ENCODE data around the gene ENTPD3.

The ENTPD3 gene, protein sequence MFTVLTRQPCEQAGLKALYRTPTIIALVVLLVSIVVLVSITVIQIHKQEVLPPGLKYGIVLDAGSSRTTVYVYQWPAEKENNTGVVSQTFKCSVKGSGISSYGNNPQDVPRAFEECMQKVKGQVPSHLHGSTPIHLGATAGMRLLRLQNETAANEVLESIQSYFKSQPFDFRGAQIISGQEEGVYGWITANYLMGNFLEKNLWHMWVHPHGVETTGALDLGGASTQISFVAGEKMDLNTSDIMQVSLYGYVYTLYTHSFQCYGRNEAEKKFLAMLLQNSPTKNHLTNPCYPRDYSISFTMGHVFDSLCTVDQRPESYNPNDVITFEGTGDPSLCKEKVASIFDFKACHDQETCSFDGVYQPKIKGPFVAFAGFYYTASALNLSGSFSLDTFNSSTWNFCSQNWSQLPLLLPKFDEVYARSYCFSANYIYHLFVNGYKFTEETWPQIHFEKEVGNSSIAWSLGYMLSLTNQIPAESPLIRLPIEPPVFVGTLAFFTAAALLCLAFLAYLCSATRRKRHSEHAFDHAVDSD

GRCh38 chr3:40387001-40387894 lies at the start of gene ENTPD3:
ENTPD3 (plus strand) TSS chr3:40387184; CDS start chr3:40388058, 874 bp downstream.
- no peak for DNase-seq

- no peak for DNase-seq
Observed at GRCh38 chr3:40339871-40340270, 47.1 kb upstream of the ENTPD3 start.

GRCh38 chr3:40340541-40341170 lies 46.3 kb upstream of the ENTPD3 start:
- no peak for DNase-seq

DNA sequence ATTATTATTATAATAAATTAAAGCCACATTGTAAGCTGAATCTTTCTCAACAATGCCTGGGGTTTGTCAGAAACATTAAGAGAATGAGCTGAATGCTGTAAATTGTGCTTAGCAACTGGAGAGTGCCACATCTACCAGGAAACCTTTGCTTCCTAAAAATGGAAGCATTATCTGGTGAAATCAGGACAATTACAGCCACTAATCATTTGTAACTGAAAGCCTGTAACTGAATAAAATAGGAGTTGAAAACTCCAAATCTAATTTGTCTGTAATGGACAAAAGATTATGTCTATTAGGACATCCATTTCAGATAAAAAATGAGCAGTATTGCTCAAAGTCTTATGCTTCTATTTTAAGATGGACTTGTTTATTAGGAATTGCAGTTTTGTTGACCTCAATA lies 45.3 kb upstream of the ENTPD3 start:
- DNase-seq = no peak

DNA sequence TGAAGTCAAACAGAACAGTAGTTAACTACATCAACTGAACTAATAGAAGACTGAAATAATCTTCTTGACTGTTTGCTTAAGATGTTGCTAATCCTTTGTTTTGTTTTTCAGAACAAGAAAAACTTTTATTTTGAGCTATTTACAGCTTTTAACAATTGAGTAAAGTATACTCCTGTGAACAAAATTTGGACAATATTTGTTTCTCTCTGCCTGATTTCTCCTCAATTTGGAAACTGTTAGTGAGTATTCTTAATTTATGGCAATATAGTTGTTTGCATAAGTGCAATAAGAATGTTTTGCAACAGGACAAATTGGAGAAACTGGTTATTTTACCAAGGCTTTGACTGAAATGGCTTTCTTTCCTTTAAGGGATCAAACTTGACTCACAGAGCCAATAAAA lies 36.5 kb upstream of the ENTPD3 start:
- DNase-seq = no peak

- DNase-seq = no peak
Observed at GRCh38 chr3:40355410-40355809, 31.6 kb upstream of the ENTPD3 start.

DNA sequence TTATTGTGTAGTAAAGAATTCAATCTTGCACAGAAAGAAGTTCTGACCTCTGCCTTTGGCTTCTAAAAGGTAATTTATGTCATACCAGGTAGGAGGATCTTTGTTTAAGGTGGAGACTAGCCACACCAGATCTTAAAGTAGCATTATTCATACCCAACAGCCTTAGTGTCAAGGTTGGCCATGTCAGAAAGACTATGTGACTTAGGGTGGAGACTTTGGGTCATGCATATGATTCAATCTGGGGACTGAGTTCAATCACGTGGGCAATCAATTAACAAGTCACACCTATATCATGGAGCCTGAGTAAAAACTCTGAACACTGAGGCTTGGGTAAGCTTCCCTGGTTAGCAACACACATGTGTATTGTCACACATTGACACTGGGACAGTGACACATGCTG lies 28.5 kb upstream of the ENTPD3 start:
- DNase-seq = no peak

DNA sequence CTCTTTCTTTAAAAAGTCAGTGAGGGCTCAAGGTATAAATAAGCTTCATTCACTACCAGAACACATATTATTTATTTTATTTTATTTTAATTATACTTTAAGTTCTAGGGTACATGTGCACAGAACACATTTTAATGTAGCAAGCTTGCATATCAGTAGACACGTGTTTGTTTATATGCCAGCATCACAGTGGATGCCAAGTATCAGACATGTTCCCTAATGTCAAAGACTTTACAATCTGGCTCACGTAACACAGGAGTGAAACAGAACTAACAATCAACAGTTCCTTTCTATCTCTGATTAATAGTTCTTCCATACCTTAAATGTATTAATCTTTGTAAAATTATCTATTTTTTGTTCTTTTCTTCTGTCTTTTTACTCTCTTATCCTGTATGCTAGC lies 23.3 kb upstream of the ENTPD3 start:
- DNase-seq = no peak

GRCh38 chr3:40366203-40367162 lies 20.5 kb upstream of the ENTPD3 start:
- DNase-seq = no peak

DNA sequence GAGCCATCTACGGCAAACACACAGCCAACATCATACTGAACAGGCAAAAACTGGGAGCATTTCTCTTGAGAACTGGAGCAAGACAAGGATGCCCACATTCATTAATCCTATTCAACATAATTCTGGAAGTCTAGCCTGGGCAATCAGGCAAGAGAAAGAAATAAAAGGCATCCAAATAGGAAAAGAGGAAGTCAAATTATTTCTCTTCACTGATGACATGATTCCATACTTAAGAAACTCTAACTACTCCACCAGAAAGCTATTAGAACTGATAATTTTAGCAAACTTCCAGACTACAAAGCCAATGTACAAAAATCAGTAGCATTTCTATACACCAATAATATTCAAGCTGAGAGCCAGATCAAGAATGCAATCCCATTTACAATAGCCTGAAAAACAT lies 17.3 kb upstream of the ENTPD3 start:
- DNase-seq = no peak

- DNase-seq = no peak
Observed at GRCh38 chr3:40377822-40378221, 9.2 kb upstream of the ENTPD3 start.

DNA sequence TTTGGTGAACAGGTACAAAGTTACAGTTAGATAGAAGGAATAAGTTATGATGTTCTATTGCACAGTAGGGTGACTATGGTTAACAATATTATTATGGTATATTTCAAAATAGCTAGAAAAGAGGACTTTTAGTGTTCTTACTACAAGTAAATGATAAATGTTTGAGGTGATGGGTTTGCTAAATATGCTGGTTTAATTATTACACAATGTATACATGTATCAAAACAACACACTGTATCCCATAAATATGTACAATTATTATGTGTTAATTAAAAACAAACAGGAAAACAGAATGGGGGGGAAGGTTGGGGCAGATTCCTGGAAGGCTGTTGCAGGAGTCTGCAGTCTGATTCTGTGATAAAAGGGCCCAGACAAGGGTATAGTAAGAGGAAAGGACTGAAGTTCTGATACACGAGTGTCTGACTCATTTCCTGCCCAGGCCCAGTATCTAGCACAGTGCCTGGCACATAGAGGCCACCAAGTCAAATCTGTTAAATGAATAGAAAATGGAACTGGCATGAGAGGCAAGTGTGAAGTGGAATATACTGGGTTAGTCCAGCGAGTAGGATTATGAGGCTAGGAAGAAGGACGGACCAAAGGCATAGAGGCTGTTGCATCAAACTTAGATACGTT lies 7.2 kb upstream of the ENTPD3 start:
- no peak for DNase-seq

DNA sequence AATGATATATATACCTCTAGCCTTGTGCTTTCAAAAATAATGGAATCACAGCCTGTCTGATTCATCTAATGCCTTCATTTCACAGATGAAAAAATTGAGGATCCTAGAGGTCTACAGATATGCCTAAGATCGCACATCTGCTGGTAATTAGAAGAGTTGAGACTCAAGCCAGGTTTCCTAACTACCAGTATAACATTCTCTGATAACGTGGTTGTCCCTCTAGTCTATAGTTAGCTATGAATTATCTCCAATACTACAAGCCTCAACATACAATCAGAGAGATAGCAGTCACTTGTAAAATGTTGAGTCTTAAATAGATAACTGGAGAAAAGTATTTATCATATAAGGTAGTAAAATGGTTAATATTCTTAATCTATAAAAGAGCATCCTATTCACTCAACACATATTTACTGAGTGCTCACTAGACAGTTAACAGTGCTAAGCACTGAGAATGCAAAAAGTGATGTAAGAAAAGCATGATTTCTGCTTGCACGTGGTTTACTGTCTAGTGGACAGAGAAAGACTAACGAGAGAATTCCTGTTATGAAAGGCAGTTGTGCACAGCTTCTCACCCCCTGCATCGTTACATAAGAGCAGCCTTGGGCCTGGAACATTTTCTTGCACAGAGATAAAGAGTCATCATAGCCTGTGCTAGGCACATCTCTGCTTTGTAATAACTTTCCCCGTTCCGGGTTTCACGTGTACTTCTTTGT lies 4.9 kb upstream of the ENTPD3 start:
- DNase-seq = no peak

DNA sequence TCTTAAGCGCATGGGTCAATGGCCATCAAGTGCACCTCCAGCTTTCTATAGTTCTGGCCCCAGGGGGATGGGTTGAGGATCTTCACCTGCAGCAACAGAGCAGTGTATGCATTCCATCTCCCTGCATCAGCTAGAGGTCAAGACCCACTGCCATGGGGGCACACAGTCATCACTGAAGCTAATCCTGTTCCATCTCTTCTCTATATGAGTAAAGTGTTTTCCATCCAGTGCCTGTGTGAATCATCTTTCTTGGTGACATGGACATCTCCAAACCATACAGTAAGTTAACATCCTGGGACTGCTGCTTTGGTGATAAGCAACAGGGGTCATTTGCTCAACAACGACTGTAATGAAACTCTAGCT lies 4.4 kb upstream of the ENTPD3 start:
- DNase-seq = peak in 1 of 2 experiments; percentile 16

DNA sequence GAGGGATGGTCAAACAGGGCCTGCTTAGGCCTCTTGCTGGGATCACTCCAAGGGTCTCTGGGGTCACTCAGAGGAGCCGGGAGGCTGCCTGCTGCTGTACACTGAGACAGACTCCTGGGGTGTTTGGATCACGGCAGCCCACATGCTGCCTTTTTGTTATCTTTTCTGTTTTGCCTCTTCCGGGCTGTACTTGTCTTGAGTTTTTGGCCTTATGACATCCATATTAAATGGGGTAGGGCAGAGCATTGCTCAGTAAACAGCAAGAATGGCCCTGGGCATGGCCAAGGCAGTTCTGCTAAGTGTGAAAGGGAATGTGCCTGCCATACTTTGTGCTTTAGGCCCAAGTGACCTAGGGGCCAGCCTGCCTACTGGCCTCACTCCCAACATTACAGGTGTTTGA lies 771 bp upstream of the ENTPD3 start:
- DNase-seq = no peak

GRCh38 chr3:40387895-40388254 lies 891 bp downstream of the ENTPD3 start:
- DNase-seq = no peak

- no peak for DNase-seq
Observed at GRCh38 chr3:40396406-40396805, 9.4 kb downstream of the ENTPD3 start.

GRCh38 chr3:40397129-40397528 lies 10.1 kb downstream of the ENTPD3 start:
- no peak for DNase-seq

DNA sequence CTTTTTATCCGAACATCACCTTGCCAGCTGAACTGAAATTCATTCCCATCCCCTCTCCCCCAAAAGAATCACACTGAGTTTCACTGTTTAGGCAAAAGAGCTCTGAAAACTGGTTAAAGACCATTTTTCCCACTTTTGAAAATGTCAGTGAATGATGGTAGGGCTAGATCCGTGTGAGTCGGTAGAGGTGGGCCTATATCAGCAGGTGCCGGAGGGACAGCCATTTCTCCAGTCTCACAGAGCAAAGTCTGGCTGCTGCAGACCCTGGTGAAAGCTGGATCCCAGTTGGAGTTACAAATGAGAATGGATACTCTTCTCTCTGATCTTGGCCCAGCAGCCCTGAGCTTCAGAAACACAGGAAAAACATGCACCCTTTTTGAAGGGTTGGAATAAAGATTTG lies 10.9 kb downstream of the ENTPD3 start:
- no peak for DNase-seq

DNA sequence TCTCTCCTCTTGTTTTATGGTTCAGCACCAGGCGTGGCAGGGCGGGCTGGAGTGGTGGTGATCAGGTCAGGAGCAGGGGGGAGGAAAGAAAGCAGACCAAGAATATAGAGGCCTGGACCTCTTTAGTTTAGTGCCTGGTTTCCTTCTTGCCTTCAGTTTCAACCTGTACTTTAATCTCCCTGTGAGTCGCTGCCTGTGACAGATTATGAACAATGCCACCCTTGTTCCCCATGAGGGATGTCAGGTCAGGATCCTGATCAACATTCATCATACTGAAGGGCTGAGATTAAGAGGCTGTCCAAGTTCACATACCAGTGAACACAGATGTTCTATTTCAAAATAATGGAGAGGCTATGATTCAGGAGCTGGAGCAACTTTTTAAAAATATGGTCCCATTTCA lies 11.4 kb downstream of the ENTPD3 start:
- no peak for DNase-seq

DNA sequence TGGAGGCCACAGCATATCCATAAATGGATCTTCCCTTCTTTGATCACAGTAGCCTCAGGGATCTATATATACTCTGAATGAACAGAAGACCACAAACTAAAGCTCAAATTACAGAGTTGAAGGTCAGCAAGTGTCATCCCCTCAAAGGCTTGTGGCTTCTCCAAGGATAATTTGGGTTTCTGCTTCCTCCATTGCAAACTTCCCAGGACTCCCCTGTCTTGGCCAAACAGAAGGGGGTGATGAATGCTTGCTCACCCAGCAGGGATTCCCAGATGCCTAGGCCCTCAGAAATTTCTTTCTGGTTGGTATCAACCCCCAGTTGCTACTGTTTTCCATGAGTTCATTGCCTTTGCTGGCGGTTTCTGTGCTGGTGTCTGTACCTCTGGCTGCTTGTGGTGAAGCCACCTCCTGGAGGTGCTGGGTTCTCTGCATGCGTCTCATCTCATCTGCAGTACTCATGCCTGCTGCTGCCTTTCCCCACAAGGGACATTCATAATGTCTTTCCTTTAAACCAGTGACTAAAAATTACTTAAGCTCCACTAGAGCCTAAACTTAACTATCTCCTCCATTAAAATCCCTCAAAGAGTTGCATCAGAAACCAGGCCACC lies 17.7 kb downstream of the ENTPD3 start:
- no peak for DNase-seq

Data from SW 1271 (cell line).